ENCODE data around the gene GPR78.

Gene GPR78

DNA sequence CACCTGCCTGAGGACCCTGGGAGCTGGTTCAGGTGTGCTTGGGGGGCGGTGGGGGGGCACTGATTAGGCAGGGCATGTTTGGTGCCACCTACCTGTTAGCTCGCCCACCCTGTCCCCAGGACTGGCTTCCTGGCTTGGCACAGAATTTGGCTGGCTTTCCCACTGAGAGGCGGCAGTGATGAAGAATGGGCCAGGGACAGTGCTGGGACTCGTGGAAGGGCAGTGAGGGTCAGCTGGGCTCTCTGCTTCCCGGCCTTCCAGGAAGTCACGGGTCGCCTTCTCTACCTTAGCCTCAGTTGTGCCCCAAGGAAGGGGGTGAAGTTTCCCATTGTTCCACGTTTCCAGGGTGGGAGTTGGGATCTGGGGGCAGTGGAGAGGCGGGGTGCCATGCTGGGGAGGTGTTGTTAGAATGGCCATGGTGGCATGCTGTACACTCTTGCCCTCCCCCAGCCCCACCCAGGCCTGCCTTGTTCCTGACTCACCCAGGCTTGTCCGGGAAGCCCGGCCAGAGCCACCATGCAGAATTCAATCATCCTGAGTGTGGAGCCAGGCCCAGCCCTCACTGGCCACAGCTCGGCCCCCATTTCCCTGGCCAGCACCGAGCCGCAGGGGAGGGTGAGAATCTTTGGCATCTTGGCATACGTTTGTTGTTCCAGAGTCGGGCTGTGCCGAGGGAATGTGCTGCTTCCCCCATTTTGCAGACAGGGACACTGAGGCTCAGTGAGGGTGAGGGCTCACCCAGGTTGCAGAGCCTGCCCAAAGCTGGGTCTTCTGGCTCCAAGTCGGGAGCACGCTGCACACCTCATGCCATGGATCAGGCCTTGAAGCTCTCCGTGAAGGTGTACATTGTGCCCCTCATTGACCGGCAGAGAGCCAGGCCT, 21.9 kb upstream of the GPR78 start:
- POLR2A ChIA-PET = interaction anchor here (0.9 kb wide), 1 partner anchor 34 kb away, joined by 3 read pairs; no protein-coding TSS in a partner anchor
- no peak overlapping the region for H3K4me3 ChIP-seq (ENCODE audit: low read depth, low read length)
- CTCF ChIA-PET = interaction anchor here (0.7 to 1.7 kb wide), 2 partner anchors 9 to 90 kb away, joined by 3 to 4 read pairs; no protein-coding TSS in a partner anchor
- no peak for DNase-seq (ENCODE audit: low read depth, low spot score)
- TF ChIP-seq, protein P1, sequence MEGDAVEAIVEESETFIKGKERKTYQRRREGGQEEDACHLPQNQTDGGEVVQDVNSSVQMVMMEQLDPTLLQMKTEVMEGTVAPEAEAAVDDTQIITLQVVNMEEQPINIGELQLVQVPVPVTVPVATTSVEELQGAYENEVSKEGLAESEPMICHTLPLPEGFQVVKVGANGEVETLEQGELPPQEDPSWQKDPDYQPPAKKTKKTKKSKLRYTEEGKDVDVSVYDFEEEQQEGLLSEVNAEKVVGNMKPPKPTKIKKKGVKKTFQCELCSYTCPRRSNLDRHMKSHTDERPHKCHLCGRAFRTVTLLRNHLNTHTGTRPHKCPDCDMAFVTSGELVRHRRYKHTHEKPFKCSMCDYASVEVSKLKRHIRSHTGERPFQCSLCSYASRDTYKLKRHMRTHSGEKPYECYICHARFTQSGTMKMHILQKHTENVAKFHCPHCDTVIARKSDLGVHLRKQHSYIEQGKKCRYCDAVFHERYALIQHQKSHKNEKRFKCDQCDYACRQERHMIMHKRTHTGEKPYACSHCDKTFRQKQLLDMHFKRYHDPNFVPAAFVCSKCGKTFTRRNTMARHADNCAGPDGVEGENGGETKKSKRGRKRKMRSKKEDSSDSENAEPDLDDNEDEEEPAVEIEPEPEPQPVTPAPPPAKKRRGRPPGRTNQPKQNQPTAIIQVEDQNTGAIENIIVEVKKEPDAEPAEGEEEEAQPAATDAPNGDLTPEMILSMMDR (IDR thresholded peaks at IDR 0.05; ENCODE audit: insufficient read depth, low read length, missing control alignments) = no peak

DNA sequence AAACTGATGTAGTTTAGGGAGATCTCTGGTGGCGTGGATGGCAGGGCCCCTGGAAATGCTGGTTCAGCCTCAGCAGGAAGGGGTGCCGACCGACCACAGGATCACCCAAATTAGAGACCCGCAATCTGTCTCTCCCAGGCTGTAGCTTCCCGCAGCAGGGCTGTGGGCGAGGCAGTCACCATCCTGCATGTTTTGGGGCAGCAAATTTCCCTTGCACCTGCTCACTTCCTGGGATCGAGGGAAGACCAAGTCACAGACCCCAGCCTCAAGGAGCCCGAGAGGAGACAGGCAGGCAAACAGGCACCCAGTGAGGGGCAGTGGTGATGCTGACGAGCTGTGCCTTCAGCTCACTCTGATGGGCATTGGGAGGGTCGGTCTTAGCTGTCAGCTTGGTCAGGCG, 21.2 kb upstream of the GPR78 start:
- TF ChIP-seq, protein P1 (IDR thresholded peaks at IDR 0.05; ENCODE audit: insufficient read depth, low read length, missing control alignments) = no peak
- CTCF ChIA-PET = interaction anchor here (1.7 kb wide), 1 partner anchor 91 kb away, joined by 4 read pairs; no protein-coding TSS in a partner anchor
- POLR2A ChIA-PET = interaction anchor here (0.9 kb wide), 1 partner anchor 35 kb away, joined by 3 read pairs; no protein-coding TSS in a partner anchor
- DNase-seq (ENCODE audit: low read depth, low spot score) = no peak
- no peak overlapping the region for H3K4me3 ChIP-seq (ENCODE audit: low read depth, low read length)

DNA sequence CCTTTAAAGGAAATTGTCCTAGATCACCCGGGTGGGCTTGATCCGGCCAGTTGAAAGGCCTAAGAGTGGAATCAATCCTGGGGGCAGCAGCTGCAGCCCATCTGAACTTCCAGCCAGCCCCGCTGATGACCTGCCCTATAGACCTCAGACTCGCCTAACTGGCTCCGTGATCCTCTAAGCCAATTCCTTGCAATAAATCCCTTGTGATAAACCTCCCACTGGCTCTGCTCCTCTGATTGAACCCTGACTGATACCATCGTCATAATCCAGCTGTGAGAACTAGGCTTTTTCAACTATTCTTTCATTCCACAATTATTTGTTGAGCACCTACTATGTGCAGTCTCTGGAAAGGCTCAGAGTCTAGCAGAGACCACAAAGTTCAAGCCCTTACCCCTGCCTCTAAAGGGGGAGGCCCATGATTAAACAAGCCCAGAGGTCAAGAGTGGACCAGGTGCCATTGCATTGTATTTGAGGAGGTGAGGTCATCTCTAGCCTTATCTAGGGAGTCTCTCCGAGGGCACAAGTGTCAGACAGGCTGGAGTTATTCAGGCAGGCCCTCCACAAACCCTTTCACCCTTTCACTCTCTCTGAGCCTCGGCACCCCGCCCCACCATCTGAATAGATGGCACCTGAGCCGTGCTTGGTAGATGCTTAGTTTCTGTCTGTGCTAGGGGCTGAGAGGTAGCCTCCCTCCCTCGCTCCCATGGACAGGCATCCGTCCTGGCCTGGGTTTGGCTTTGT, 20.5 kb upstream of the GPR78 start:
- no peak overlapping the region for H3K4me3 ChIP-seq (ENCODE audit: low read depth, low read length)
- ChIA-PET POLR2A (interaction anchor here (0.9 kb wide), 1 partner anchor 36 kb away, joined by 3 read pairs; no protein-coding TSS in a partner anchor), CTCF (interaction anchor here (1.7 kb wide), 1 partner anchor 91 kb away, joined by 4 read pairs; no protein-coding TSS in a partner anchor)
- DNase-seq (ENCODE audit: low read depth, low spot score) = no peak
- TF ChIP-seq, protein P1 (IDR thresholded peaks at IDR 0.05; ENCODE audit: insufficient read depth, low read length, missing control alignments) = no peak

DNA sequence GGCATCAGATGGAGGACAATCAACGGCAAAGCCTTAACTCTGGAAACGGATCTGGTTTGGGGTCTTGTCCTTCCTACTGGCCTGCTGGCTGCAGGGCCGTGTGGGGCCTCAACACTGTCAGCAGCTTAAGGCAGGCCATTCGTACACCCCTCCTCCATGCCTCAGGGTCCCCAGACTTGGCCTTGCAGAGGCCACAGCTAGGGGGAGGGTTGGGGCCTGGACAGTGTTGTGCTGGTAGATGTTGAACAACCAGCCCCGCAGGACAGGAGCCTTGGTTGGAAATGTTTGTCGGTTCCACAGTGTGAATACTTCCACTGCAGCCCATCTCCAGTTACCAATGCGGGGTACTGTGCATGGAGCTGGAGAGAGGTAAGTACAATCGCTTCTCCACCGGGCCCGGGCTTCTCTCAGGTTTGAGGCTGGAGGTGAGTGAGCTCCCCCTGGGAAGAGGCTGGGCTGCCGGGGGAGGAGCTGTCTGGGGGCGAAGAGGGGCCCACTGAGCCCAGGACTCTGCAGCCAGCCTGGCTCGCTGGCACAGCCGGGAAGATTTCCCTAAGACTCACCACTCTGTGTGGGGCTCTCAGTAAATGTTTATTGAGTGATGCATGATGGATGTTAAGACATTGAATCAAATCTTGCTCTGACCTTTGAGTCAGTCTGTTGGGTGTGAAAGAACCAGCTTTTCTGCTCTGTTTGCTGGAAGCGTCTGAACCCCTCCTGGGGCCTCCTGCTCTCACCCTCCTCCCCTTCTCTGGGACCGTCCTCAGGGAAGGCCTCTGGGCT, 19.7 kb upstream of the GPR78 start:
- no peak overlapping the region for H3K4me3 ChIP-seq (ENCODE audit: low read depth, low read length)
- TF ChIP-seq, protein P1 (IDR thresholded peaks at IDR 0.05; ENCODE audit: insufficient read depth, low read length, missing control alignments) = no peak
- no peak for DNase-seq (ENCODE audit: low read depth, low spot score)
- POLR2A ChIA-PET = interaction anchor here (1.2 kb wide), 1 partner anchor 32 kb away, joined by 3 read pairs; no protein-coding TSS in a partner anchor
- CTCF ChIA-PET = no interaction called here

DNA sequence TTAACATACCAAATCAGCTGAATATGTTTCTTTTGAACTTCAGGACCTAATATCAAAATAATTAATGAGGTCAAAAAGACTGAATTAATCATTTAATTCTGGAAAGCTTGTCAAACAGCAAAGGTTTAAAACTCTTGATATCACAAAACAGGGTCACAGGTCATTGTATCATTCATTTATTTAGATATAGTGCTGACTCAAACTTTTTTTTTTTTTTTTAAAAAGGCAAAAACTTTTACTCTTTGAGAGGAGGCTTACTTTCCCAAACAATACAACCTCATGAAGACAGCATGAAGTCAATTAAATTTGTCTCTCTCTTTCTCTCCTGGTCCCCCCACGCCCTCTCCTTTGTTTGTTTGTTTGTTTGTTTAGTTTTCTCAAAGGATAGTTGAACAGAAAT, 15.6 kb upstream of the GPR78 start:
- no peak for DNase-seq (ENCODE audit: low read depth, low spot score)
- CTCF ChIA-PET = interaction anchor here (0.7 kb wide), 1 partner anchor 13 kb away, joined by 3 read pairs; no protein-coding TSS in a partner anchor
- POLR2A ChIA-PET = no interaction called here
- H3K4me3 ChIP-seq (ENCODE audit: low read depth, low read length) = no peak overlapping the region
- TF ChIP-seq, protein P1 (IDR thresholded peaks at IDR 0.05; ENCODE audit: insufficient read depth, low read length, missing control alignments) = no peak

All from AG04449 (cell line).